Adrenal gland (tissue), 19 donors: Measurements from ENCODE around the gene TMTC4. TPM values are rescaled to one million over a fixed set of nuclear protein-coding genes. Genes with fewer than 3 reads are reported as not detected.
A peak's percentile ranks its signal among the peaks of the same experiment; 100 is the strongest.

Experiments used
- DNase-seq, 7 donors: peaks; one replicate each; pipeline ENCODE4 v3.0.0-alpha.2; 2019 to 2020
- H3K27ac ChIP-seq, 5 donors: fragments of 200-600 bp; sonication (generic) in 4 of 5; 1 replicate in 3 of 5; 2 replicates in 2 of 5; pipeline versions ENCODE4 v1.5.1 to v1.8.0; 2016 to 2020; ENCODE audit warnings: mild to moderate bottlenecking in 1 of 5
- H3K27me3 ChIP-seq: fragments of 200-600 bp; 2 replicates; pipeline ENCODE4 v1.8.0; 2021
- H3K36me3 ChIP-seq, 2 donors: fragments of 200-600 bp; replicated peaks in 1 of 2; 1 replicate in 1 of 2; 2 replicates in 1 of 2; pipeline versions ENCODE4 v1.5.1 to v1.8.0; 2018 to 2022
- H3K4me1 ChIP-seq, 2 donors: fragments of 200-600 bp; replicated peaks in 1 of 2; 1 replicate in 1 of 2; 2 replicates in 1 of 2; pipeline versions ENCODE4 v1.5.1 to v1.8.0; 2018 to 2021
- H3K4me3 ChIP-seq, 4 donors: fragments of 200-600 bp; sonication (generic) in 3 of 4; one replicate each; pipeline ENCODE4 v1.5.1; 2016 to 2018
- H3K9me3 ChIP-seq, 3 donors: fragments of 200-600 bp; sonication (generic) in 1 of 3; replicated peaks in 1 of 3; 1 replicate in 2 of 3; 2 replicates in 1 of 3; pipeline versions ENCODE4 v1.5.1 to v1.8.0; 2016 to 2021
- POLR2A ChIP-seq, 2 donors: fragments of 450-650 bp; IDR thresholded peaks; one replicate each; pipeline ENCODE4 v1.6.1; 2017; ENCODE audit warnings: antibody characterized with exemption in 2 of 2, mild to moderate bottlenecking in 2 of 2, moderate library complexity in 1 of 2
- WGBS, 4 donors: extraction: QIAGEN DNeasy Blood & Tissue Kit in 2 of 4; methylation state at CpG; one replicate each; pipeline versions ENCODE4 v1.1.5 to v1.1.7; 2013 to 2017; 5-methylcytosine and 5-hydroxymethylcytosine counted together
- intact Hi-C, 2 donors: fragments of 100-400 bp; cut with DNase I; formaldehyde crosslinking; loops; one replicate each; pipeline versions ENCODE4 v1.14.1 to v1.15.0; 2022 to 2023
- long read RNA-seq, 10 donors: library from polyadenylated mRNA in 3 of 10; unstranded in 2 of 10; stranded (forward) in 1 of 10; transcript quantifications; one replicate each; pipeline ENCODE4 v2.0.0 and lab custom pipeline, GENCODE V29; 2021 to 2026
- polyA plus RNA-seq, 3 donors: library from polyadenylated mRNA; stranded (reverse); fragments of 200-250 nt in 2 of 3; fragments of 350-450 nt in 1 of 3; fragmentation: Illumina TruSeq in 1 of 3; extraction: RNeasy Lipid Tissue Mini Kit (QIAGEN cat#74804) in 1 of 3; gene quantifications; one replicate each; pipeline ENCODE4 v1.2.3, GENCODE V29; 2013 to 2014
- total RNA-seq, 9 donors: library from RNA; depleted of rRNA in 4 of 9; stranded (reverse); fragments of >200 nt in 4 of 9; fragments of 120-200 nt in 1 of 9; fragmentation: NEBNext Ultra II Directional in 1 of 9; extraction: Animal tissue kit (Norgen Biotek cat#: 25700) in 1 of 9; gene quantifications; one replicate each; pipeline versions ENCODE4 v1.1.0 to v1.2.4, GENCODE V29; 2013 to 2023
- TF ChIP-seq, protein P1 (sequence below), 6 experiments: fragments of 450-650 bp in 4 of 6; fragments of 200-600 bp in 2 of 6; sonication (generic) in 1 of 6; IDR thresholded peaks; 1 replicate in 5 of 6; 2 replicates in 1 of 6; pipeline versions ENCODE4 v1.5.1 to v1.8.0; 2016 to 2021; ENCODE audit warnings: antibody characterized with exemption in 6 of 6, mild to moderate bottlenecking in 2 of 6, moderate library complexity in 1 of 6
- donor health status: healthy with polysubstance abuse.
- donor health status: Bipolar disorder and iron deficiency.
- donor health status: DM: yes; HTN: yes; CAD: no.
- donor health status: DM: no; HTN: no; CAD: no.
- donor health status: DM: no; HTN: no; CAD: no.
- donor health status: DM: yes; HTN: yes; CAD: no.

The TMTC4 gene, protein sequence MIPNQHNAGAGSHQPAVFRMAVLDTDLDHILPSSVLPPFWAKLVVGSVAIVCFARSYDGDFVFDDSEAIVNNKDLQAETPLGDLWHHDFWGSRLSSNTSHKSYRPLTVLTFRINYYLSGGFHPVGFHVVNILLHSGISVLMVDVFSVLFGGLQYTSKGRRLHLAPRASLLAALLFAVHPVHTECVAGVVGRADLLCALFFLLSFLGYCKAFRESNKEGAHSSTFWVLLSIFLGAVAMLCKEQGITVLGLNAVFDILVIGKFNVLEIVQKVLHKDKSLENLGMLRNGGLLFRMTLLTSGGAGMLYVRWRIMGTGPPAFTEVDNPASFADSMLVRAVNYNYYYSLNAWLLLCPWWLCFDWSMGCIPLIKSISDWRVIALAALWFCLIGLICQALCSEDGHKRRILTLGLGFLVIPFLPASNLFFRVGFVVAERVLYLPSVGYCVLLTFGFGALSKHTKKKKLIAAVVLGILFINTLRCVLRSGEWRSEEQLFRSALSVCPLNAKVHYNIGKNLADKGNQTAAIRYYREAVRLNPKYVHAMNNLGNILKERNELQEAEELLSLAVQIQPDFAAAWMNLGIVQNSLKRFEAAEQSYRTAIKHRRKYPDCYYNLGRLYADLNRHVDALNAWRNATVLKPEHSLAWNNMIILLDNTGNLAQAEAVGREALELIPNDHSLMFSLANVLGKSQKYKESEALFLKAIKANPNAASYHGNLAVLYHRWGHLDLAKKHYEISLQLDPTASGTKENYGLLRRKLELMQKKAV
- 10 to 100 TPM in 5 of 9 donors, 1 to 10 TPM in 4; 6.7 to 14.7 (median 10.0) TPM for total RNA-seq
- 1 to 10 TPM; 3.9 to 6.6 (median 4.7) TPM for polyA plus RNA-seq
- long read RNA-seq, donor 1, partial matches to known transcripts, result 0 of 3 reads
- long read RNA-seq, donor 1, other reads (novel, unspliced or antisense), result 0 of 3 reads
- long read RNA-seq, donor 2, partial matches to known transcripts, result 0 of 1 reads
- long read RNA-seq, donor 2, other reads (novel, unspliced or antisense), result 0 of 1 reads
- long read RNA-seq, donor 3, result 0 reads
- long read RNA-seq, donor 4, partial matches to known transcripts, result 2 of 4 reads
- long read RNA-seq, donor 4, other reads (novel, unspliced or antisense), result 1 of 4 reads
- long read RNA-seq, donor 5, transcript TMTC4-203 (18 exons, 3,483 nt), result major isoform, 10 of 21 reads
- long read RNA-seq, donor 5, transcript TMTC4-202 (19 exons, 3,602 nt), result minor isoform, 7 of 21 reads
- long read RNA-seq, donor 5, partial matches to known transcripts, result 1 of 21 reads
- long read RNA-seq, donor 5, other reads (novel, unspliced or antisense), result 3 of 21 reads
- long read RNA-seq, donor 6, partial matches to known transcripts, result 1 of 4 reads
- long read RNA-seq, donor 6, other reads (novel, unspliced or antisense), result 2 of 4 reads
- long read RNA-seq, donor 7, result 0 reads
- long read RNA-seq, donor 8, partial matches to known transcripts, result 0 of 1 reads
- long read RNA-seq, donor 8, other reads (novel, unspliced or antisense), result 0 of 1 reads
- long read RNA-seq, donor 9, partial matches to known transcripts, result 0 of 1 reads
- long read RNA-seq, donor 9, other reads (novel, unspliced or antisense), result 0 of 1 reads
- long read RNA-seq, donor 10, result 0 reads

DNA sequence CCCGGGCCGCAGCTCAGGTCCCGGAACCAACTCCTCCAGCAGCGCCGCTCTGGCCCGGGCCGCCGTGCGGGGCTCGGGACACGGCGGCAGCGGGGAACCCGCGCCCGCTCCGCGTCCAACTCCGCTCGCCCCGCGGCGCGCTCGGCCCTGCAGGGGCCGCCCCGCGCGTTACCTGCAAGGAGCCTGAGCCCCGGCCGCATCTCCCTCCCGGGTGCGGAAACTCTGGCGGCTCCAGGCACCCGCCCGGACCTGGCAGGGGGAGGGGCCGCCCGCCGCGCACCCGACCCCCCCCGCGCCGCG is at the start of gene TMTC4:
TSS of gene TMTC4 (minus strand) at position 224 of the 300 bp plus-strand sequence. CDS start 4,433 bp downstream, outside the sequence.
- Histone ChIP-seq H3K4me3 (peak within 1 kb of the TSS; percentile 11 to 100 (median 50)), H3K9me3 (no peaks in the 10 kb centered on the region), H3K27me3 (no peaks in the 10 kb centered on the region), H3K27ac (peak within 1 kb of the TSS in 4 of 5 donors; percentile 67 to 95 (median 85)), H3K36me3 (no peaks in the 10 kb centered on the region), H3K4me1 (peaks cover 0 to 20% of the 10 kb centered on the region in 2 donors)
- WGBS, 4 donors, result 0% methylated on average over 27 to 45 of the region's 45 CpGs; no CpG with 5 or more reads in 2 of the 4 donors
- intact Hi-C loops, result no loop called here
- no peak for DNase-seq
- TF ChIP-seq, protein P1, sequence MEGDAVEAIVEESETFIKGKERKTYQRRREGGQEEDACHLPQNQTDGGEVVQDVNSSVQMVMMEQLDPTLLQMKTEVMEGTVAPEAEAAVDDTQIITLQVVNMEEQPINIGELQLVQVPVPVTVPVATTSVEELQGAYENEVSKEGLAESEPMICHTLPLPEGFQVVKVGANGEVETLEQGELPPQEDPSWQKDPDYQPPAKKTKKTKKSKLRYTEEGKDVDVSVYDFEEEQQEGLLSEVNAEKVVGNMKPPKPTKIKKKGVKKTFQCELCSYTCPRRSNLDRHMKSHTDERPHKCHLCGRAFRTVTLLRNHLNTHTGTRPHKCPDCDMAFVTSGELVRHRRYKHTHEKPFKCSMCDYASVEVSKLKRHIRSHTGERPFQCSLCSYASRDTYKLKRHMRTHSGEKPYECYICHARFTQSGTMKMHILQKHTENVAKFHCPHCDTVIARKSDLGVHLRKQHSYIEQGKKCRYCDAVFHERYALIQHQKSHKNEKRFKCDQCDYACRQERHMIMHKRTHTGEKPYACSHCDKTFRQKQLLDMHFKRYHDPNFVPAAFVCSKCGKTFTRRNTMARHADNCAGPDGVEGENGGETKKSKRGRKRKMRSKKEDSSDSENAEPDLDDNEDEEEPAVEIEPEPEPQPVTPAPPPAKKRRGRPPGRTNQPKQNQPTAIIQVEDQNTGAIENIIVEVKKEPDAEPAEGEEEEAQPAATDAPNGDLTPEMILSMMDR (IDR thresholded peaks at IDR 0.05), result no peak
- TF ChIP-seq POLR2A (IDR thresholded peaks at IDR 0.05), result peak in 1 of 2 donors; percentile 6

DNA sequence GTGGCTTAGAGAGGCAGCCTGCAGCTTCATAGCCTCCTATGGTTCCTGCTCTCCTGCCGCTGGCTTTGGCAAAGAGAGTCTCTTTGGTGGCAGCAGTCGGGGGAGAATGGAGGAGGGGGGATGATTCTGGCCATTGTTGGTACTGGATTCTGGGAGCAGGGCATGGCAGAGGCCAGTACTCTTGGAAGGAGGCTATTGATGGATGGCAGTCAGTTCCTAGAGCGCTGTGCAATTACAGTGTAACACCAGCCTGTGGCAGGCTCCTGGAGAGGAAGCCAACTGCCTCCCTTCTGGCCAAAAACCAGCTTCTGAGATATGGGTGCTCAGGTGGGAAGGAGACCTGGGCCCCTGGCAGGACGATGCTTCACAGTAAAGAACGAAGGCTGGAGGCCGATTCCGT is 47.9 kb upstream of the TMTC4 start:
- DNase-seq, result no peak
- intact Hi-C loops, result no loop called here
- Histone ChIP-seq H3K4me3 (no peak overlapping the region), H3K27me3 (no peaks in the 10 kb centered on the region), H3K9me3 (no peaks in the 10 kb centered on the region), H3K36me3 (no peaks in the 10 kb centered on the region), H3K4me1 (no peaks in the 10 kb centered on the region), H3K27ac (no peak overlapping the region)
- 78 to 90% (median 80%) methylated on average over 2 to 7 of the region's 7 CpGs for WGBS, 4 donors
- no peak for TF ChIP-seq POLR2A (IDR thresholded peaks at IDR 0.05)
- TF ChIP-seq, protein P1 (IDR thresholded peaks at IDR 0.05), result no peak

DNA sequence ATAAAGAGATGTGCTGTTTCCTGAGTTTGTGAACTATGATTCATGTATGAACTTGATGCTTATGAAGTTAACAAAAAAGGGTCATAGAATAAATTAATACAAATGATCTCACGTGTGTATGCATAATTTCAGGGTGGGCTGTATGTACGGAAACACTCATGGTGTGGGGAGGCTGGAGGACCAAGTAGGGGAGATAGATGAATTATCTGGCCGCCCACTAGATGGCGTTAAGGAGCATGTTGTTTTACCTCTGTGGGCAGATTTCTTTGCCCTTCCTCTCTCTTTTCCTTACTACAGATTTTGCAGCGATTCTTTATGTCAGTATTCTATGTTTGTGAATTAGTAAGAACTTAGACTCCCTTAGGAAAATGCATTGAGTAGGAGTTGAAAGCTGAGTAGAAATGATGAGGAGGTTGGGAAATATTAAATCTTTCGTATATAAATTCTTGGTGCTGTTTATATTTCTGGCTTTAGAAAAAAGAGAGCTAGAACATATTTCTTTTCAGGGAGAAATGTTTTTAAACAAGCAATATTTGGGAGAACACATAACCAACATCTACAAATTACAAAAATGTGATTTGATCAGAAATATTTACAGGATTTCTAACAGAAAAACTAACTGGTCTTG is 47.4 kb upstream of the TMTC4 start:
- Histone ChIP-seq H3K36me3 (no peaks in the 10 kb centered on the region), H3K27ac (no peak overlapping the region), H3K4me3 (no peak overlapping the region), H3K4me1 (no peaks in the 10 kb centered on the region), H3K9me3 (no peaks in the 10 kb centered on the region), H3K27me3 (no peaks in the 10 kb centered on the region)
- TF ChIP-seq, protein P1 (IDR thresholded peaks at IDR 0.05), result peak; percentile 19 to 68 (median 52)
- TF ChIP-seq POLR2A (IDR thresholded peaks at IDR 0.05), result no peak
- DNase-seq, result peak; percentile 19 to 69 (median 48)
- intact Hi-C loops, result no loop called here
- 18 to 21% (median 19%) methylated on average over 6 of the region's 6 CpGs for WGBS, 4 donors
